Adipose tissue (tissue), 3 donors: ENCODE measurements around the gene PWWP2B. TPM values are rescaled to one million over a fixed set of nuclear protein-coding genes. Genes with fewer than 3 reads are reported as not detected.

Experiments used
- H3K27ac ChIP-seq: one replicate; pipeline ENCODE4 v1.5.1; 2013; ENCODE audit warnings: low read depth, low read length
- WGBS, 3 donors: extraction: QIAGEN DNeasy Blood & Tissue Kit; methylation state at CpG; one replicate each; pipeline ENCODE4 v1.1.7; 2013; 5-methylcytosine and 5-hydroxymethylcytosine counted together
- polyA plus RNA-seq, 3 donors: library from polyadenylated mRNA; stranded (reverse); fragments of 200-250 nt; gene quantifications; one replicate each; pipeline ENCODE4 v1.2.3, GENCODE V29; 2013
- donor health status: healthy with polysubstance abuse.
- donor health status: Bipolar disorder and iron deficiency.
- donor health status: healthy.

Gene PWWP2B
- polyA plus RNA-seq, 3 donors, result 9.2 to 33.1 (median 17.2) TPM

GRCh38 chr10:132400041-132400546 is 3.1 kb downstream of the PWWP2B start:
- H3K27ac ChIP-seq, result no peak overlapping the region
- WGBS, 3 donors, result 55 to 92% (median 90%) methylated on average over 8 to 9 of the region's 9 CpGs

GRCh38 chr10:132400547-132401151 is 3.6 kb downstream of the PWWP2B start:
- WGBS, 3 donors, result 30 to 54% (median 52%) methylated on average over 17 of the region's 17 CpGs
- H3K27ac ChIP-seq, result no peak overlapping the region

GRCh38 chr10:132401401-132402118 is 4.6 kb downstream of the PWWP2B start:
- 60 to 70% (median 66%) methylated on average over 19 to 20 of the region's 20 CpGs for WGBS, 3 donors
- H3K27ac ChIP-seq, result no peak overlapping the region

GRCh38 chr10:132402781-132403241 is 5.8 kb downstream of the PWWP2B start:
- no peak overlapping the region for H3K27ac ChIP-seq
- 76 to 94% (median 89%) methylated on average over 22 to 24 of the region's 24 CpGs for WGBS, 3 donors

- 58 to 91% (median 87%) methylated on average over 20 to 25 of the region's 25 CpGs for WGBS, 3 donors
- no peak overlapping the region for H3K27ac ChIP-seq
Observed at GRCh38 chr10:132403511-132404168, 6.6 kb downstream of the PWWP2B start.

- H3K27ac ChIP-seq, result no peak overlapping the region
- WGBS, 3 donors, result 61 to 88% (median 86%) methylated on average over 16 to 32 of the region's 32 CpGs
Observed at GRCh38 chr10:132404169-132404880, 7.3 kb downstream of the PWWP2B start.

- no peak overlapping the region for H3K27ac ChIP-seq
- 87 to 94% (median 92%) methylated on average over 49 to 54 of the region's 54 CpGs for WGBS, 3 donors
Observed at GRCh38 chr10:132404911-132405462, 8.0 kb downstream of the PWWP2B start.

- no peak overlapping the region for H3K27ac ChIP-seq
- 93 to 97% (median 95%) methylated on average over 46 to 53 of the region's 53 CpGs for WGBS, 3 donors
Observed at GRCh38 chr10:132405463-132405991, 8.5 kb downstream of the PWWP2B start.

- WGBS, 3 donors, result 73 to 92% (median 86%) methylated on average over 17 of the region's 17 CpGs
- H3K27ac ChIP-seq, result no peak overlapping the region
Observed at GRCh38 chr10:132406181-132406580, 9.2 kb downstream of the PWWP2B start.

GRCh38 chr10:132406750-132407149 is 9.8 kb downstream of the PWWP2B start:
- no peak overlapping the region for H3K27ac ChIP-seq

GRCh38 chr10:132407243-132407746 is 10.3 kb downstream of the PWWP2B start:
- no peak overlapping the region for H3K27ac ChIP-seq
- WGBS, 3 donors, result 22 to 87% (median 77%) methylated on average over 11 to 12 of the region's 12 CpGs

More at GRCh38 chr10:132406750-132407149, 9.8 kb downstream of the PWWP2B start:
- 53 to 98% (median 92%) methylated on average over 16 of the region's 16 CpGs for WGBS, 3 donors

GRCh38 chr10:132407846-132408278 is 10.9 kb downstream of the PWWP2B start:
- 11 to 31% (median 27%) methylated on average over 17 of the region's 17 CpGs for WGBS, 3 donors

GRCh38 chr10:132408367-132408781 is 11.4 kb downstream of the PWWP2B start:
- 13 to 41% (median 32%) methylated on average over 14 to 20 of the region's 20 CpGs for WGBS, 3 donors
- no peak overlapping the region for H3K27ac ChIP-seq

More at GRCh38 chr10:132407846-132408278, 10.9 kb downstream of the PWWP2B start:
- H3K27ac ChIP-seq, result no peak overlapping the region

GRCh38 chr10:132408823-132409666 is 12.0 kb downstream of the PWWP2B start:
- WGBS, 3 donors, result 41 to 86% (median 76%) methylated on average over 22 to 27 of the region's 27 CpGs
- H3K27ac ChIP-seq, result no peak overlapping the region

- no peak overlapping the region for H3K27ac ChIP-seq
- WGBS, 3 donors, result 36 to 92% (median 86%) methylated on average over 4 of the region's 4 CpGs
Observed at GRCh38 chr10:132409667-132410028, 12.6 kb downstream of the PWWP2B start.

- 42 to 95% (median 91%) methylated on average over 23 to 28 of the region's 28 CpGs for WGBS, 3 donors
- no peak overlapping the region for H3K27ac ChIP-seq
Observed at GRCh38 chr10:132410056-132410778, 13.2 kb downstream of the PWWP2B start.
